SK-N-SH treated with all-trans-retinoic acid at 6 μM for 48 hours (cell line): ENCODE data around the gene CLNK.

Experiments
- ARNTL ChIP-seq: fragments of 450-650 bp; formaldehyde crosslinking; IDR thresholded peaks from 2 replicates; pipeline ENCODE4 v1.5.0; 2020; ENCODE audit warnings: low read depth, mild to moderate bottlenecking, moderate library complexity, borderline replicate concordance
- CREB5 ChIP-seq: fragments of 250-450 bp; sonication (Bioruptor Pico); IDR thresholded peaks from 2 replicates; pipeline ENCODE4 v1.5.1; 2020; ENCODE audit warnings: low read depth, mild to moderate bottlenecking, moderate library complexity
- CSDC2 ChIP-seq: fragments of 250-450 bp; sonication (Bioruptor Pico); IDR thresholded peaks from 2 replicates; pipeline ENCODE4 v1.5.0; 2020; ENCODE audit warnings: mild to moderate bottlenecking, moderate library complexity
- CSRNP3 ChIP-seq: fragments of 250-450 bp; sonication (Bioruptor Pico); IDR thresholded peaks from 2 replicates; pipeline ENCODE4 v1.5.1; 2021; ENCODE audit warnings: mild to moderate bottlenecking, moderate library complexity
- ISL1 ChIP-seq: fragments of 250-450 bp; sonication (Bioruptor Pico); IDR thresholded peaks from 2 replicates; pipeline ENCODE4 v2.1.2; 2022; ENCODE audit warnings: mild to moderate bottlenecking, moderate library complexity
- OSR1 ChIP-seq: fragments of 250-450 bp; sonication (Bioruptor Pico); IDR thresholded peaks from 2 replicates; pipeline ENCODE4 v1.8.0; 2022; ENCODE audit warnings: moderate library complexity, mild to moderate bottlenecking, inconsistent platforms
- PATZ1 ChIP-seq: fragments of 250-450 bp; sonication (Bioruptor Pico); IDR thresholded peaks from 2 replicates; pipeline ENCODE4 v1.8.0; 2020; ENCODE audit warnings: mild to moderate bottlenecking, moderate library complexity, borderline replicate concordance
- RARB ChIP-seq: fragments of 250-450 bp; sonication (Bioruptor Pico); IDR thresholded peaks from 2 replicates; pipeline ENCODE4 v1.8.0; 2021; ENCODE audit warnings: mild to moderate bottlenecking, moderate library complexity
- ZFP3 ChIP-seq: fragments of 250-450 bp; sonication (Bioruptor Pico); IDR thresholded peaks from 2 replicates; pipeline ENCODE4 v1.5.0; 2020; ENCODE audit warnings: mild to moderate bottlenecking, moderate library complexity
- ZFP30 ChIP-seq: fragments of 450-650 bp; formaldehyde crosslinking; IDR thresholded peaks from 2 replicates; pipeline ENCODE4 v1.5.0; 2022; ENCODE audit warnings: mild to moderate bottlenecking, moderate library complexity
- ZNF70 ChIP-seq: fragments of 450-650 bp; formaldehyde crosslinking; IDR thresholded peaks from 2 replicates; pipeline ENCODE4 v1.5.0; 2020; ENCODE audit warnings: mild to moderate bottlenecking, moderate library complexity
- ZNF8 ChIP-seq: fragments of 450-650 bp; formaldehyde crosslinking; IDR thresholded peaks from 2 replicates; pipeline ENCODE4 v1.5.0; 2020; ENCODE audit warnings: mild to moderate bottlenecking, moderate library complexity

GRCh38 chr4:10593130-10593529 lies 91.4 kb downstream of the CLNK start:
- TF ChIP-seq CREB5 (CRISPR knock-in tag) = no peak
- no peak for TF ChIP-seq ARNTL
- no peak for TF ChIP-seq ZNF70 (CRISPR knock-in tag)
- TF ChIP-seq CSDC2 (CRISPR knock-in tag) = no peak
- TF ChIP-seq RARB (CRISPR knock-in tag) = no peak
- TF ChIP-seq ISL1 = no peak
- no peak for TF ChIP-seq PATZ1 (CRISPR knock-in tag)
- no peak for TF ChIP-seq ZFP30
- TF ChIP-seq CSRNP3 (CRISPR knock-in tag) = no peak
- no peak for TF ChIP-seq ZFP3 (CRISPR knock-in tag)
- no peak for TF ChIP-seq ZNF8 (CRISPR knock-in tag)
- no peak for TF ChIP-seq OSR1 (CRISPR knock-in tag)
